ENCODE results near the gene BEAN1. TPM values are rescaled to one million over a fixed set of nuclear protein-coding genes. Genes with fewer than 3 reads are reported as not detected.
A peak's percentile ranks its signal among the peaks of the same experiment; 100 is the strongest.

Gene BEAN1
- total and polyA plus RNA-seq, 7 donors = 0.35 to 0.41 TPM; not detected in 5

DNA sequence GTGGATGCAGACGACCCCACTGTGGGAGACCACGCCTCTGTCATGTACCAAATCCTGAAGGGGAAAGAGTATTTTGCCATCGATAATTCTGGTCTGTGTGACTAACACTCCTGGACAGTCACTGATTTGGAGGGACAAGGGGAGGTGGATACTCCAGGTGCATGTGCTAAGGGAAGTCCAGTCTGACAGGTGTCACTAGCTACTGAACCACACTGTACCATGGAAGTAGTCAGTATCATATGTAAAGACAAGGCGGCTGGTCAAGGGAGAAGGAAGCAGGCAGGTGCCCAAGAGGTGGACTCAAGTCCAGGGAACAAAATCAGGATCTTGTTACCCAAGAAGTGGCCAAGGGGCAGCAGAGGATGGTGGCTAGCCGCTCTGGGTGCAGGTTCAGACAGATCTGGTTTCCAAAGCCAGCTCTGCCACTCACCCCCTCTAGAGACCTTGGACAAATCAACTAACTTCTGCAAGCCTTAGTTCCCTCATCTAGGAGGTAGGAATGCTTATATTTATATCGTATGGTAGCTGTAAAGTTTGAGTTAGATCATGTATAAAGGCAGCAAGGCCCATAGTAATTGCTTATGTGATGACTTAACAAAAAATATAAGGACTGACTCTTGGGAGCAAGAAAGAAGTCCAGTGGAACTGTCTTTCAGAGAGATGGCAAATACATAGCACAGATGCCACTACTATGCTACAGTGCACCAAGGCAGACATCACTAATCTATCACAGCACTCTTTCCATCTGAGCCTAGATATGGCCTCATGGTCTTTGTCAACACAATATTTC, 38.5 kb upstream of the BEAN1 start:
- H3K27ac ChIP-seq = no peak overlapping the region
- no peaks in the 10 kb centered on the region for H3K9me3 ChIP-seq
- DNase-seq = peak; percentile 24
- H3K4me1 ChIP-seq = no peaks in the 10 kb centered on the region
- intact Hi-C loops (cut with DNase I) = no loop called here
- H3K36me3 ChIP-seq = no peaks in the 10 kb centered on the region
- H3K27me3 ChIP-seq = no peaks in the 10 kb centered on the region
- TF ChIP-seq, protein P1, sequence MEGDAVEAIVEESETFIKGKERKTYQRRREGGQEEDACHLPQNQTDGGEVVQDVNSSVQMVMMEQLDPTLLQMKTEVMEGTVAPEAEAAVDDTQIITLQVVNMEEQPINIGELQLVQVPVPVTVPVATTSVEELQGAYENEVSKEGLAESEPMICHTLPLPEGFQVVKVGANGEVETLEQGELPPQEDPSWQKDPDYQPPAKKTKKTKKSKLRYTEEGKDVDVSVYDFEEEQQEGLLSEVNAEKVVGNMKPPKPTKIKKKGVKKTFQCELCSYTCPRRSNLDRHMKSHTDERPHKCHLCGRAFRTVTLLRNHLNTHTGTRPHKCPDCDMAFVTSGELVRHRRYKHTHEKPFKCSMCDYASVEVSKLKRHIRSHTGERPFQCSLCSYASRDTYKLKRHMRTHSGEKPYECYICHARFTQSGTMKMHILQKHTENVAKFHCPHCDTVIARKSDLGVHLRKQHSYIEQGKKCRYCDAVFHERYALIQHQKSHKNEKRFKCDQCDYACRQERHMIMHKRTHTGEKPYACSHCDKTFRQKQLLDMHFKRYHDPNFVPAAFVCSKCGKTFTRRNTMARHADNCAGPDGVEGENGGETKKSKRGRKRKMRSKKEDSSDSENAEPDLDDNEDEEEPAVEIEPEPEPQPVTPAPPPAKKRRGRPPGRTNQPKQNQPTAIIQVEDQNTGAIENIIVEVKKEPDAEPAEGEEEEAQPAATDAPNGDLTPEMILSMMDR (IDR thresholded peaks at IDR 0.05) = no peak
- TF ChIP-seq EP300 (IDR thresholded peaks at IDR 0.05) = no peak
- TF ChIP-seq POLR2AphosphoS5 (IDR thresholded peaks at IDR 0.05) = no peak
- no peak for TF ChIP-seq POLR2A (IDR thresholded peaks at IDR 0.05)
- H3K4me3 ChIP-seq = no peak overlapping the region
- 86 to 92% methylated on average over 6 of the region's 6 CpGs for WGBS, 2 donors

GRCh38 chr16:66389256-66390176, 37.6 kb upstream of the BEAN1 start:
- H3K36me3 ChIP-seq = no peaks in the 10 kb centered on the region
- WGBS, 2 donors = 94 to 95% methylated on average over 13 of the region's 13 CpGs
- no peak for TF ChIP-seq EP300 (IDR thresholded peaks at IDR 0.05)
- no peak for TF ChIP-seq POLR2A (IDR thresholded peaks at IDR 0.05)
- TF ChIP-seq POLR2AphosphoS5 (IDR thresholded peaks at IDR 0.05) = no peak
- TF ChIP-seq, protein P1 (IDR thresholded peaks at IDR 0.05) = no peak
- H3K4me1 ChIP-seq = no peaks in the 10 kb centered on the region
- no peaks in the 10 kb centered on the region for H3K27me3 ChIP-seq
- no peak overlapping the region for H3K4me3 ChIP-seq
- peak; percentile 43 for DNase-seq
- no peaks in the 10 kb centered on the region for H3K9me3 ChIP-seq
- intact Hi-C loops (cut with DNase I) = no loop called here
- no peak overlapping the region for H3K27ac ChIP-seq

DNA sequence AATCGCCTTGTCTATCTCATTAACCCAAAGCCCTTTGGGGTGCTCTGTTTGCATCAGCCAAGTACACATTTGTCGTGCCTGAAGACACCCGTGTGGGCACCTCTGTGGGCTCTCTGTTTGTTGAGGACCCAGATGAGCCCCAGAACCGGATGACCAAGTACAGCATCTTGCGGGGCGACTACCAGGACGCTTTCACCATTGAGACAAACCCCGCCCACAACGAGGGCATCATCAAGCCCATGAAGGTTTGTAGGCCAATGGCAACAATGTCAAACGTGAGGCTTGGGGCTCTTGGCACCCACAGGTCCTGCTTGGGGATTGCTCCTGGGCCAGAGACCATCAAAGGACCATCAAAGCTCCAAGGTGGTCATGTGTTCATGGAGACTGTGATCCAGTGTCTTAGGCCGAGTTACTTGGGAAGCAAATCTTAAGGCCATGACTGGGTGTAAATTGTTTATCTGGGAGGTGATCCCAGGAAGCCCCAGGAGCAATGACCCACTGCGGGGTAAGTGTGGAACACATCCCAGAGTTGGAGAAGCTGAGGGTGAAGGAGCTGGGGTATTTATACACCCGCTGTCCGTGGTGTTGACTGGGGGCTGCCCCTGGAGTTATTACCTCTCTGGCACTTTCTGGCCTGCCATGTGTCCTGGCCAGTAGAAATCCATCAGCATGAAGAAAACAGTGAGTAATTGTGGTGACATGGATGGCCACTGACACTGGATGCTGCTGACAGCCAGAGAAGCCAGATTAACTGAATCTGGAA, 36.6 kb upstream of the BEAN1 start:
- 89 to 93% methylated on average over 14 of the region's 14 CpGs for WGBS, 2 donors

More for the DNA sequence above, 36.6 kb upstream of the BEAN1 start:
- intact Hi-C loops (cut with DNase I) = no loop called here
- Histone ChIP-seq H3K4me3 (no peak overlapping the region), H3K9me3 (no peaks in the 10 kb centered on the region), H3K4me1 (no peaks in the 10 kb centered on the region), H3K27ac (no peak overlapping the region), H3K27me3 (no peaks in the 10 kb centered on the region), H3K36me3 (no peaks in the 10 kb centered on the region)
- no peak for DNase-seq
- TF ChIP-seq, protein P1 (IDR thresholded peaks at IDR 0.05) = no peak
- no peak for TF ChIP-seq POLR2A (IDR thresholded peaks at IDR 0.05)
